Measurements from ENCODE around the gene TMEM14B.
A peak's percentile ranks its signal among the peaks of the same experiment; 100 is the strongest.
"Not testable (repeated sequence)": the region's sequence is repeated elsewhere in the genome, so short reads cannot be mapped to it uniquely, and the experiment has no call there.

The TMEM14B gene

GRCh38 chr6:10747251-10747972, at the start of gene TMEM14B:
Gene TMEM14B (plus strand): TSS chr6:10747805. CDS start chr6:10749246, 1,441 bp downstream.
- peak; percentile 80 for DNase-seq (ENCODE audit: low read depth)

GRCh38 chr6:10713962-10714361, 33.6 kb upstream of the TMEM14B start:
- no peak for DNase-seq (ENCODE audit: low read depth)

GRCh38 chr6:10719296-10719963, 28.2 kb upstream of the TMEM14B start:
- no peak for DNase-seq (ENCODE audit: low read depth)

- no peak for DNase-seq (ENCODE audit: low read depth)
Measured at GRCh38 chr6:10719964-10720264, 27.7 kb upstream of the TMEM14B start.

- DNase-seq (ENCODE audit: low read depth) = no peak
Measured at GRCh38 chr6:10720265-10720959, 27.2 kb upstream of the TMEM14B start.

- not testable (repeated sequence) for DNase-seq (ENCODE audit: low read depth)
Measured at GRCh38 chr6:10720960-10721849, 26.4 kb upstream of the TMEM14B start.

GRCh38 chr6:10721850-10722569, 25.6 kb upstream of the TMEM14B start:
- no peak for DNase-seq (ENCODE audit: low read depth)

- DNase-seq (ENCODE audit: low read depth) = no peak
Measured at GRCh38 chr6:10722570-10722819, 25.1 kb upstream of the TMEM14B start.

- peak; percentile 89 for DNase-seq (ENCODE audit: low read depth)
Measured at GRCh38 chr6:10722820-10723566, 24.6 kb upstream of the TMEM14B start, which contains the start of gene TMEM14C. Gene TMEM14C (plus strand): TSS chr6:10723070. CDS start chr6:10724614, 1,544 bp downstream.

- DNase-seq (ENCODE audit: low read depth) = no peak
Measured at GRCh38 chr6:10723567-10723881, 24.1 kb upstream of the TMEM14B start.

- no peak for DNase-seq (ENCODE audit: low read depth)
Measured at GRCh38 chr6:10725044-10725443, 22.6 kb upstream of the TMEM14B start.

- no peak for DNase-seq (ENCODE audit: low read depth)
Measured at GRCh38 chr6:10725716-10726115, 21.9 kb upstream of the TMEM14B start.

GRCh38 chr6:10730254-10730653, 17.4 kb upstream of the TMEM14B start:
- no peak for DNase-seq (ENCODE audit: low read depth)

- DNase-seq (ENCODE audit: low read depth) = no peak
Measured at GRCh38 chr6:10733151-10733715, 14.4 kb upstream of the TMEM14B start.

GRCh38 chr6:10733863-10734262, 13.7 kb upstream of the TMEM14B start:
- DNase-seq (ENCODE audit: low read depth) = no peak

- no peak for DNase-seq (ENCODE audit: low read depth)
Measured at GRCh38 chr6:10736731-10737130, 10.9 kb upstream of the TMEM14B start.

- no peak for DNase-seq (ENCODE audit: low read depth)
Measured at GRCh38 chr6:10740061-10740460, 7.5 kb upstream of the TMEM14B start.

- DNase-seq (ENCODE audit: low read depth) = not testable (repeated sequence)
Measured at GRCh38 chr6:10741643-10742042, 6.0 kb upstream of the TMEM14B start.

- no peak for DNase-seq (ENCODE audit: low read depth)
Measured at GRCh38 chr6:10742251-10742650, 5.4 kb upstream of the TMEM14B start.

- DNase-seq (ENCODE audit: low read depth) = no peak
Measured at GRCh38 chr6:10743515-10743914, 4.1 kb upstream of the TMEM14B start.

- DNase-seq (ENCODE audit: low read depth) = no peak
Measured at GRCh38 chr6:10745116-10745515, 2.5 kb upstream of the TMEM14B start.

All from HS-5 (cell line).